ENCODE measurements around the gene SRSF9.

Gene SRSF9

GRCh38 chr12:120504587-120504986, 35.0 kb upstream of the SRSF9 start:
- TF ChIP-seq ZNF8 (CRISPR knock-in tag; IDR thresholded peaks at IDR 0.05) (no peak), ARNTL (CRISPR knock-in tag; IDR thresholded peaks at IDR 0.05; ENCODE audit: borderline replicate concordance, low read depth) (no peak), BACH2 (CRISPR knock-in tag; IDR thresholded peaks at IDR 0.05; ENCODE audit: borderline replicate concordance) (no peak), ZC3H10 (CRISPR knock-in tag; IDR thresholded peaks at IDR 0.05) (no peak), PPARA (CRISPR knock-in tag; IDR thresholded peaks at IDR 0.05; ENCODE audit: borderline replicate concordance) (no peak), ZFP30 (CRISPR knock-in tag; IDR thresholded peaks at IDR 0.05) (no peak), POU6F1 (CRISPR knock-in tag; IDR thresholded peaks at IDR 0.05; ENCODE audit: borderline replicate concordance, low read depth) (no peak), ISL1 (CRISPR knock-in tag; IDR thresholded peaks at IDR 0.05) (no peak), ZNF70 (CRISPR knock-in tag; IDR thresholded peaks at IDR 0.05) (no peak), RARB (CRISPR knock-in tag; IDR thresholded peaks at IDR 0.05) (no peak)
- ATAC-seq = no peak

- TF ChIP-seq CSRNP3 (CRISPR knock-in tag; IDR thresholded peaks at IDR 0.05) = no peak
- TF ChIP-seq ZFP30 (CRISPR knock-in tag; IDR thresholded peaks at IDR 0.05) = no peak
- no peak for TF ChIP-seq POU6F1 (CRISPR knock-in tag; IDR thresholded peaks at IDR 0.05; ENCODE audit: borderline replicate concordance, low read depth)
- no peak for TF ChIP-seq PPARA (CRISPR knock-in tag; IDR thresholded peaks at IDR 0.05; ENCODE audit: borderline replicate concordance)
- TF ChIP-seq TCF4 (CRISPR knock-in tag; IDR thresholded peaks at IDR 0.05; ENCODE audit: borderline replicate concordance) = no peak
- no peak for TF ChIP-seq OSR1 (CRISPR knock-in tag; IDR thresholded peaks at IDR 0.05)
- TF ChIP-seq CREB5 (CRISPR knock-in tag; IDR thresholded peaks at IDR 0.05; ENCODE audit: low read depth) = no peak
- TF ChIP-seq PATZ1 (CRISPR knock-in tag; IDR thresholded peaks at IDR 0.05; ENCODE audit: borderline replicate concordance) = no peak
- TF ChIP-seq ZC3H10 (CRISPR knock-in tag; IDR thresholded peaks at IDR 0.05) = no peak
- TF ChIP-seq CSDC2 (CRISPR knock-in tag; IDR thresholded peaks at IDR 0.05) = no peak
- TF ChIP-seq ZNF565 (CRISPR knock-in tag; conservative IDR thresholded peaks at IDR 0.05; ENCODE audit: low read depth) = no peak
- no peak for ATAC-seq
Measured at GRCh38 chr12:120500581-120500980, 31.0 kb upstream of the SRSF9 start.

GRCh38 chr12:120498870-120499515, 29.4 kb upstream of the SRSF9 start:
- no peak for ATAC-seq
- TF ChIP-seq CSDC2 (CRISPR knock-in tag; IDR thresholded peaks at IDR 0.05) (no peak), CREB5 (CRISPR knock-in tag; IDR thresholded peaks at IDR 0.05; ENCODE audit: low read depth) (no peak), ZNF8 (CRISPR knock-in tag; IDR thresholded peaks at IDR 0.05) (no peak), POU6F1 (CRISPR knock-in tag; IDR thresholded peaks at IDR 0.05; ENCODE audit: borderline replicate concordance, low read depth) (no peak), ZFP3 (CRISPR knock-in tag; IDR thresholded peaks at IDR 0.05) (no peak), ESRRG (CRISPR knock-in tag; IDR thresholded peaks at IDR 0.05) (no peak), ISL1 (CRISPR knock-in tag; IDR thresholded peaks at IDR 0.05) (no peak), TSHZ2 (CRISPR knock-in tag; IDR thresholded peaks at IDR 0.05) (no peak), SNAI2 (CRISPR knock-in tag; IDR thresholded peaks at IDR 0.05) (no peak), CSRNP3 (CRISPR knock-in tag; IDR thresholded peaks at IDR 0.05) (no peak), ZFP30 (CRISPR knock-in tag; IDR thresholded peaks at IDR 0.05) (no peak)

All from SK-N-SH treated with all-trans-retinoic acid at 6 μM for 48 hours (cell line).